Activated CD8-positive, alpha-beta memory T cell treated with anti-CD3 and anti-CD28 coated beads, Interleukin-2, amount 10 ng/mL, durations not matched to agents 7 days and 5 days (primary cell): ENCODE data around the gene FAM53A. TPM values are rescaled to one million over a fixed set of nuclear protein-coding genes. Genes with fewer than 3 reads are reported as not detected.

Experiments
- ATAC-seq: fragments of 150-1000 bp; cut with Tn5 transposase; one replicate; pipeline ENCODE4 v1.10.0; 2021; ENCODE audit warnings: moderate library complexity
- CTCF ChIA-PET: fragments of 350-600 bp; sonication (Branson Sonifier 250); formaldehyde crosslinking; loops from one replicate; lab custom pipeline; 2021; ENCODE audit warnings: antibody characterized with exemption; lab: Charles Lee
- DNase-seq: peaks from one replicate; pipeline ENCODE4 v3.0.0-alpha.2; 2020
- H3K27ac Mint-ChIP-seq: one replicate; pipeline ENCODE4 v1.8.0; 2021; ENCODE audit warnings: mild to moderate bottlenecking, mixed read lengths
- H3K27me3 Mint-ChIP-seq: one replicate; pipeline ENCODE4 v1.8.0; 2021; ENCODE audit warnings: mixed read lengths
- H3K36me3 Mint-ChIP-seq: one replicate; pipeline ENCODE4 v1.8.0; 2021; ENCODE audit warnings: mild to moderate bottlenecking, mixed read lengths
- H3K4me1 Mint-ChIP-seq: one replicate; pipeline ENCODE4 v1.8.0; 2021; ENCODE audit warnings: mixed read lengths
- H3K4me3 Mint-ChIP-seq: one replicate; pipeline ENCODE4 v1.8.0; 2021; ENCODE audit warnings: mild to moderate bottlenecking, moderate library complexity, mixed read lengths
- H3K9me3 Mint-ChIP-seq: one replicate; pipeline ENCODE4 v1.8.0; 2022; ENCODE audit warnings: low read depth, mixed read lengths
- total RNA-seq, 2 experiments: library from RNA; stranded (reverse); gene quantifications; one replicate each; pipeline ENCODE4 v1.2.3, GENCODE V29; 2021

FAM53A gene
- total RNA-seq, 2 experiments from 2014 or later: 0.23 to 1.6 TPM

DNA sequence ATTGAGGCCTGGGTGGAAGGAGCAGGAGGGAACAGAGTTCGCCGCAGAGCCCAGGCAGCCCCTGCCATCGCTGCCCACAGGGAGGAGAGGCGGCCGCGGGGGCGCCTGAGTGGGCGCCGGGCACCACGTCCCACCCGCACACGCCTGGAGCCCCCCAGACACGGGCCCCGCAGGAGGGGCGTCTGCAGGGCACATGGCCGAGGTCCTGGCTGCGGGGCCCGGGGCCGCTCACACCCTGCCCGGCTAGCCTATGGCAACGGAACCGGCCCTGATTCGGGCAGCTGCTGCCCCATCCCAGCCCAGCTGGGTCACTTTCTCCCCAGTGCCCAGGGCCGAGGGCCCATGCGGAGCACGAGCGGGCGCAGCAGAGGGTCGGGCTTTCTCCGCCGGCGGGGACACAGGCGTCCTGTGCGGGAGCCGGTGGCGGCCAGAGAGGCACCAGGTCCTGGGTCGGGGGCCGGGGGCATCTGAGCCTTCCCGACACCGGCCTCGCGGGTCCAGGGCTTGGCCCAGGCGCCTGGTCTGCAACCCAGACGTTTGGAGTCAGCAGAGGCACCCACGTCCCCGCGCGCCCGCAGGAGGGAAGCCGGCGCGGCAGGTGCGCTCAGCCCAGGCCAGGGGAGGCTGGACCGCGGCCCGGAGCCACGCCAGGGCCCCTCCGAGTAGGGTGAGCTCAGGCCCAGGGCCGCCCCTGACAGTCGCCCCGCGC lies 91.2 kb downstream of the FAM53A start:
- H3K4me3 Mint-ChIP-seq: no peak overlapping the region
- CTCF ChIA-PET: no interaction called here
- H3K27ac Mint-ChIP-seq: no peak overlapping the region
- H3K27me3 Mint-ChIP-seq: peaks cover 17% of the 10 kb centered on the region
- H3K36me3 Mint-ChIP-seq: no peaks in the 10 kb centered on the region
- no peaks in the 10 kb centered on the region for H3K4me1 Mint-ChIP-seq
- H3K9me3 Mint-ChIP-seq: peaks cover 6% of the 10 kb centered on the region
- ATAC-seq (no peak), DNase-seq (no peak)

DNA sequence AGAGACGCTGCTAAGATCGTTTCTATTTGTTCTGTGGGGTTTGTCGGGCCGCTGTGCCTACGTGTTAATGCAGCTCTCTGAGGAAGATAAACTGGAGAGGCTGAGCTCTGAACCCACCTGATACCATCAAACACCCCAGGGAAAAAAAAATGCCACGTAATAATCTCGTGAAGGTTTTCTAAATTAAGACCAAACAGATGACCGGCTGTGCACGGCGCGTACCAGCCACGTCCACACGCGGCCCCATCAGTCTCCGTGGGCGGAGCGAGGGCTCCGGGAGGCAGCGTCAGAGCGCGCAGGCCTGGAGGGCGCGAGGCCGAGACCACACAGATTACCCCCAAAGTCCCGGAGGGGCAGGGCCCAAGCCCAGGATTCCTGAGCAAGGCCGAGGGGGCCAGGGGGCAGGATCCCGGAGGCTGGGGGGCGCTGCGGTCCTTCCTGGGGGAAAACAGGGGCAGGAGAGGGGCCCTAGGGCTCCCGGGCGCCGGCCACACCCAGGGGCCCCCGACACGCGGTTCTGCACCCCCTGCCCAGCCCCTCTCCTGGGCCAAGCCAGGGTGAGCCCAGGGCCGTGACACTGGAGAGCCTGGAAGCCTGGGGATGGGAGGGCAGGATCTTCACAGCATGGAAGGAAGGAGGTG lies 91.9 kb downstream of the FAM53A start:
- no peak for DNase-seq
- no peaks in the 10 kb centered on the region for H3K4me1 Mint-ChIP-seq
- peaks cover 17% of the 10 kb centered on the region for H3K27me3 Mint-ChIP-seq
- CTCF ChIA-PET: interaction anchor here (1.4 kb wide), 1 partner anchor 236 kb away, joined by 4 read pairs; no protein-coding TSS in a partner anchor
- no peak overlapping the region for H3K4me3 Mint-ChIP-seq
- H3K36me3 Mint-ChIP-seq: no peaks in the 10 kb centered on the region
- H3K9me3 Mint-ChIP-seq: peaks cover 6% of the 10 kb centered on the region
- ATAC-seq: no peak
- no peak overlapping the region for H3K27ac Mint-ChIP-seq

DNA sequence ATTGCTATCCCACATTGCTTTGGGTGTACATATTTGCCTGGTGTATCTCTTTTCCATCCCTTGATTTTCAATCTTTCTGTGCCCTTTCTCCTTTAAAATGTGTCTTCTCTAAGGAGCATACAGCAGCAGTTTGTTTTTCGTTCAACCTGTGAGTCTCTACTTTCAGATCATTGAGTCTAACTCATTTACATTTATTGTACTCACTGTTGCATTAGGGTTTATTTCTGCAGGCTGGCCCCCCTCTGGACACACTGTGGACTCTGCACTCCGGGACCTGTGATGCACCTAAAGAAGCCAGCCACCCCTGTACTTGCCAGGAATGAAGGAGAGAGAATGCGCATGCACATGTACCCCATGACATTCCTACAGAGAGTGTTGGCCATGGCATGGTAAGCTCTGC lies 93.0 kb downstream of the FAM53A start:
- Mint-ChIP-seq H3K36me3 (no peaks in the 10 kb centered on the region), H3K27me3 (peaks cover 17% of the 10 kb centered on the region), H3K4me3 (no peak overlapping the region), H3K9me3 (peaks cover 6% of the 10 kb centered on the region), H3K27ac (no peak overlapping the region), H3K4me1 (no peaks in the 10 kb centered on the region)
- CTCF ChIA-PET: interaction anchor here (1.4 kb wide), 1 partner anchor 235 kb away, joined by 4 read pairs; no protein-coding TSS in a partner anchor
- no peak for ATAC-seq
- DNase-seq: no peak

DNA sequence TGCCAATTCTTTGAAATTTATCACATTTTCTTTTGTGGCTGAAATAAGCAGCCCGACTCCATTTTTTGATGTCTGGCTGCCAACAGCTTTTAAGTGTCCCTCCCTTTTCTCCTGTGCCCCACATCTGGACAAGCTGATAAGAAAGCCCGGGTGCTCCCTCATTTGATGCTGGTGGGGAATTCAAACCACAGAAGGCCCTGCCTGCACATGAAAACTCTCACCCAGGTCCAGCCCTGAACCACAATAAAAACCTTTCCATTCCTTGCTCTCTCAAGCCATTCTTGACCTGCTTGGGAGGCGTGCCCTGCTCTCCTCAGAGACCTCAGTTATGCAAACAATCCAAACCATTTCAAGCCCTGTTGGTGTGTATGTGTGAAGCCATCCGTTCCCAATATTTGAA lies 93.9 kb downstream of the FAM53A start:
- Mint-ChIP-seq H3K9me3 (peaks cover 6% of the 10 kb centered on the region), H3K27ac (no peak overlapping the region), H3K4me3 (no peak overlapping the region), H3K4me1 (no peaks in the 10 kb centered on the region), H3K36me3 (no peaks in the 10 kb centered on the region), H3K27me3 (peaks cover 17% of the 10 kb centered on the region)
- DNase-seq: no peak
- CTCF ChIA-PET: interaction anchor here (0.6 kb wide), 1 partner anchor 135 kb away, joined by 3 read pairs; no protein-coding TSS in a partner anchor
- no peak for ATAC-seq

Other genes with a start within 250 kb of the FAM53A start
- 100 to 1,000 TPM; 133 to 137 TPM for gene SLBP, start 28.0 kb upstream of the FAM53A start, total RNA-seq
- 10 to 100 TPM; 22.5 to 24.7 TPM for gene TMEM129, start 37.0 kb upstream of the FAM53A start, total RNA-seq
- 100 to 1,000 TPM; 246 to 315 TPM for gene TACC3, start 37.2 kb upstream of the FAM53A start, total RNA-seq
- gene FGFR3, start 109.0 kb upstream of the FAM53A start, total RNA-seq: under 1 TPM; 0.15 to 0.21 TPM
- gene LETM1, start 171.8 kb upstream of the FAM53A start, total RNA-seq: 10 to 100 TPM; 51.1 to 73.7 TPM
- 100 to 1,000 TPM; 263 to 367 TPM for gene NSD2, start 187.1 kb upstream of the FAM53A start, total RNA-seq